Upper lobe of left lung (tissue), 4 donors: ENCODE data around the gene VKORC1L1.

Experiments
- CTCF ChIP-seq, 6 experiments: fragments of 450-650 bp in 4 of 6; fragments of 200-600 bp in 2 of 6; sonication (generic) in 2 of 6; IDR thresholded peaks; one replicate each; pipeline ENCODE4 v1.5.1; 2016 to 2019; ENCODE audit warnings: antibody characterized with exemption in 6 of 6
- EP300 ChIP-seq, 4 donors: sonication (generic); formaldehyde crosslinking; IDR thresholded peaks; one replicate each; pipeline ENCODE4 v1.5.1; 2017; ENCODE audit warnings: antibody characterized with exemption in 4 of 4, control low read depth in 2 of 4
- POLR2A ChIP-seq, 4 donors: fragments of 450-650 bp; IDR thresholded peaks; one replicate each; pipeline ENCODE4 v1.5.1; 2016 to 2017; ENCODE audit warnings: antibody characterized with exemption in 4 of 4, mild to moderate bottlenecking in 2 of 4

GRCh38 chr7:65924193-65924592 is 51.3 kb downstream of the VKORC1L1 start:
- TF ChIP-seq CTCF (IDR thresholded peaks at IDR 0.05) = no peak
- no peak for TF ChIP-seq POLR2A (IDR thresholded peaks at IDR 0.05)
- no peak for TF ChIP-seq EP300 (IDR thresholded peaks at IDR 0.05)
